ENCODE measurements around the gene TRIM3. TPM values are rescaled to one million over a fixed set of nuclear protein-coding genes. Genes with fewer than 3 reads are reported as not detected.

TRIM3 gene
- total RNA-seq, 1 experiment from 2014 or later, result 14.4 TPM

DNA sequence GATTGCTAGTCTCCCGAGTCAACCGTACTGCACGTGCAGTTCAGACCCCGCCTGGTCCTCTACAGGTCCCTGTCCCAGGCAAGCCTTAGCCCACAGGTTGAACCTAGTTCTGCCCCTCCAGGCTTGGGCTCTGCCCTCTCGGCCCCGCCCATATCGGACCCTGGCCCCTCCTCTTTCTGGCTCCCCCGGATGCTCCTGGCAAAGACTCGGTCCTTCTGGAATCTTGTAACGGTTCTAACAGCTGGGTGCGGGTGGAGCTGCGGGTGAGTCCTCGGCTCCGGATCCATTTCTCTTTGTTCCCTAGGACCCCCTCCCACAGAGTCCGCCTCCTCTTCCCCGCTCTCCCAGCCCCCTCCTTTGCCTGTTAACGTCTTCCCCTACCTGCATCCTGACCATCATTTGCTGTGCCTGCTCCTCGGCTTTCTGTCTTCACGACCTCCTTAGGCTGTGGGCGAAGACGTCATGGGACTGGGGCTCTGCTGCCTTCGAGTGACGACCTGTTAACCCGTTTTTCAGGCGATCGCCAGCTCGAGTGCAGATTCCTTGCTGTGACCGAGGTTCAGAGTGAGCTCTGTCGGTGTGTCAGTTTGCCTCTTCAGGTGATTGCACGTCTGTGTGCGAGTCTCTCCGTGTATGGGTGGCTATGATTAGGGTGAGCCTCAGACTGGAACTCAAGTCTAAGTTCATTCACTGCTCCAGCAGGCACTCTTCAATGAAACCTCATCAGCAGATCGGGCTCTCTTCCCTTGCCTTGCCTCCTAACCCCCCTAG is 23.5 kb upstream of the TRIM3 start, which contains the start of gene DNHD1:
DNHD1 (plus strand) TSS at position 212 of the 771 bp plus-strand sequence. CDS start 936 bp downstream, outside the sequence.
- Histone ChIP-seq H4K8ac (replicated peaks; ENCODE audit: insufficient read length, low read depth, low read length) (no peak within 1 kb of the TSS), H3K79me2 (ENCODE audit: insufficient read depth, low read length) (no peaks in the 10 kb centered on the region), H3K14ac (ENCODE audit: insufficient read depth, low read length) (no peak within 1 kb of the TSS; the same call in 1 of the 2 replicates), H3T11ph (ENCODE audit: low read length) (no peak within 1 kb of the TSS), H2BK15ac (ENCODE audit: low read depth, low read length) (no peak within 1 kb of the TSS), H3K23me2 (ENCODE audit: insufficient read length, low read depth, low read length, poor library complexity, severe bottlenecking) (no peaks in the 10 kb centered on the region), H3K9ac (ENCODE audit: extremely low read depth, insufficient read length, low read length) (peak within 1 kb of the TSS; percentile 4), H2BK5ac (ENCODE audit: insufficient read length, low read length) (no peak within 1 kb of the TSS), H4K5ac (ENCODE audit: insufficient read length, low read depth, low read length) (no peak within 1 kb of the TSS), H3K4me2 (ENCODE audit: insufficient read depth, insufficient read length, low read length) (peak within 1 kb of the TSS; percentile 41), H4K91ac (ENCODE audit: insufficient read length, low read depth, low read length) (no peak within 1 kb of the TSS), H2BK120ac (ENCODE audit: low read depth, low read length, poor library complexity, severe bottlenecking) (no peak within 1 kb of the TSS), H3K27ac (ENCODE audit: insufficient read length, low read depth, low read length) (no peak within 1 kb of the TSS), H3K56ac (ENCODE audit: insufficient read length, low read depth, low read length) (no peak within 1 kb of the TSS), H3K4ac (ENCODE audit: low read depth, low read length) (no peak within 1 kb of the TSS), H4K20me1 (ENCODE audit: control insufficient read depth, insufficient read depth, insufficient read length) (no peaks in the 10 kb centered on the region), H3K23ac (ENCODE audit: insufficient read length, low read depth, low read length) (no peak within 1 kb of the TSS), H2AK5ac (ENCODE audit: insufficient read length, low read length) (no peak within 1 kb of the TSS), H3K27me3 (ENCODE audit: insufficient read depth, low read length) (no peaks in the 10 kb centered on the region), H3K79me1 (ENCODE audit: insufficient read depth, low read depth, low read length, poor library complexity, severe bottlenecking) (no peaks in the 10 kb centered on the region), H3K9me3 (ENCODE audit: control insufficient read depth, low read depth, low read length) (no peaks in the 10 kb centered on the region), H2AFZ (ENCODE audit: low read length) (no peak within 1 kb of the TSS), H2BK12ac (ENCODE audit: insufficient read length, low read depth, low read length) (no peak within 1 kb of the TSS), H3K4me1 (ENCODE audit: insufficient read depth, low read length) (no peaks in the 10 kb centered on the region), H3K18ac (ENCODE audit: insufficient read length, low read depth, low read length) (no peak within 1 kb of the TSS), H2BK20ac (ENCODE audit: low read depth, low read length, poor library complexity, severe bottlenecking) (no peak within 1 kb of the TSS)
- TF ChIP-seq, protein P1, sequence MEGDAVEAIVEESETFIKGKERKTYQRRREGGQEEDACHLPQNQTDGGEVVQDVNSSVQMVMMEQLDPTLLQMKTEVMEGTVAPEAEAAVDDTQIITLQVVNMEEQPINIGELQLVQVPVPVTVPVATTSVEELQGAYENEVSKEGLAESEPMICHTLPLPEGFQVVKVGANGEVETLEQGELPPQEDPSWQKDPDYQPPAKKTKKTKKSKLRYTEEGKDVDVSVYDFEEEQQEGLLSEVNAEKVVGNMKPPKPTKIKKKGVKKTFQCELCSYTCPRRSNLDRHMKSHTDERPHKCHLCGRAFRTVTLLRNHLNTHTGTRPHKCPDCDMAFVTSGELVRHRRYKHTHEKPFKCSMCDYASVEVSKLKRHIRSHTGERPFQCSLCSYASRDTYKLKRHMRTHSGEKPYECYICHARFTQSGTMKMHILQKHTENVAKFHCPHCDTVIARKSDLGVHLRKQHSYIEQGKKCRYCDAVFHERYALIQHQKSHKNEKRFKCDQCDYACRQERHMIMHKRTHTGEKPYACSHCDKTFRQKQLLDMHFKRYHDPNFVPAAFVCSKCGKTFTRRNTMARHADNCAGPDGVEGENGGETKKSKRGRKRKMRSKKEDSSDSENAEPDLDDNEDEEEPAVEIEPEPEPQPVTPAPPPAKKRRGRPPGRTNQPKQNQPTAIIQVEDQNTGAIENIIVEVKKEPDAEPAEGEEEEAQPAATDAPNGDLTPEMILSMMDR (conservative IDR thresholded peaks at IDR 0.05), result no peak
- Mint-ChIP-seq H3K27me3 (ENCODE audit: low read depth) (no peaks in the 10 kb centered on the region), H3K27ac (peak within 1 kb of the TSS; percentile 2 to 61 (median 50); a peak in 5 of 7 replicates), H3K4me1 (peaks cover 9 to 13% of the 10 kb centered on the region in 2 experiments), H3K4me3 (peak within 1 kb of the TSS in 1 of 2 experiments; percentile 31; a peak in 4 of 5 replicates), H3K36me3 (ENCODE audit: insufficient read depth in 1 of 3, low read depth in 3 of 3) (peaks cover 1 to 12% (median 8%) of the 10 kb centered on the region in 3 experiments; a peak in 5 of 7 replicates), H3K9me3 (no peaks in the 10 kb centered on the region)
- DNase-seq, result peak; percentile 78
- no CpG with 5 or more reads among the region's 33 CpGs for WGBS (ENCODE audit: extremely low coverage, insufficient read length, low lambda C conversion rate)

All from H9 (cell line).